Loucy (cell line): ENCODE measurements around the gene ZDHHC11.
"Not testable (repeated sequence)": the region's sequence is repeated elsewhere in the genome, so short reads cannot be mapped to it uniquely, and the experiment has no call there.

Experiments used
- CTCF ChIP-seq: fragments of 200-600 bp; sonication (generic); conservative IDR thresholded peaks from 2 replicates; pipeline ENCODE4 v1.5.1; 2014; ENCODE audit warnings: mild to moderate bottlenecking, antibody characterized with exemption, low read length
- EZH2phosphoT487 ChIP-seq: fragments of 200-600 bp; IDR thresholded peaks from 2 replicates; pipeline ENCODE4 v1.6.1; 2018; ENCODE audit warnings: antibody characterized with exemption, mild to moderate bottlenecking, moderate library complexity, borderline replicate concordance

GRCh38 chr5:845676-846601, 4.8 kb downstream of the ZDHHC11 start:
- TF ChIP-seq CTCF, EZH2phosphoT487: not testable (repeated sequence)
